ENCODE measurements around the gene STAB1.
A peak's percentile ranks its signal among the peaks of the same experiment; 100 is the strongest.

The STAB1 gene

GRCh38 chr3:52487788-52488691 is 7.1 kb upstream of the STAB1 start:
- DNase-seq: no peak

DNA sequence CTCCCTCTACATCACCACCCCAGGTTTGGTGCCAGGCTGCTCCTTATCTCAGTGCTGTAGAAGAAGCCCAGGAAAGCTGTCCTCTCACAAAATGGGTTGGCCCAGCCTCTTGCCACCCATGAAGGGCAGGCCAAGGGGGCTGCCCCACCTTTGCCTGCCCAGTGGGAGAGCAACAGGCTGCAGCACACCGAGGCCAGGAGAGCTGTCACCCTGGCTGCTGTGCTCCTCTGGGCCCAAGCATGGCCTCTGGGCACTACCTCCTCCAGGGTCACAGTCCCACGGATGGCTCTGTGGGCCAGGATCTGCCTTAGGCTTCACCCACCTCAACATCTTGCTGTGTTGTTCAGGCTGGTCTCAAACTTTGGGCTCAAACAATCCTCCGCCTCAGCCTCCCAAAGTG is 6.4 kb upstream of the STAB1 start:
- DNase-seq: no peak

GRCh38 chr3:52489453-52489852 is 5.7 kb upstream of the STAB1 start:
- no peak for DNase-seq

DNA sequence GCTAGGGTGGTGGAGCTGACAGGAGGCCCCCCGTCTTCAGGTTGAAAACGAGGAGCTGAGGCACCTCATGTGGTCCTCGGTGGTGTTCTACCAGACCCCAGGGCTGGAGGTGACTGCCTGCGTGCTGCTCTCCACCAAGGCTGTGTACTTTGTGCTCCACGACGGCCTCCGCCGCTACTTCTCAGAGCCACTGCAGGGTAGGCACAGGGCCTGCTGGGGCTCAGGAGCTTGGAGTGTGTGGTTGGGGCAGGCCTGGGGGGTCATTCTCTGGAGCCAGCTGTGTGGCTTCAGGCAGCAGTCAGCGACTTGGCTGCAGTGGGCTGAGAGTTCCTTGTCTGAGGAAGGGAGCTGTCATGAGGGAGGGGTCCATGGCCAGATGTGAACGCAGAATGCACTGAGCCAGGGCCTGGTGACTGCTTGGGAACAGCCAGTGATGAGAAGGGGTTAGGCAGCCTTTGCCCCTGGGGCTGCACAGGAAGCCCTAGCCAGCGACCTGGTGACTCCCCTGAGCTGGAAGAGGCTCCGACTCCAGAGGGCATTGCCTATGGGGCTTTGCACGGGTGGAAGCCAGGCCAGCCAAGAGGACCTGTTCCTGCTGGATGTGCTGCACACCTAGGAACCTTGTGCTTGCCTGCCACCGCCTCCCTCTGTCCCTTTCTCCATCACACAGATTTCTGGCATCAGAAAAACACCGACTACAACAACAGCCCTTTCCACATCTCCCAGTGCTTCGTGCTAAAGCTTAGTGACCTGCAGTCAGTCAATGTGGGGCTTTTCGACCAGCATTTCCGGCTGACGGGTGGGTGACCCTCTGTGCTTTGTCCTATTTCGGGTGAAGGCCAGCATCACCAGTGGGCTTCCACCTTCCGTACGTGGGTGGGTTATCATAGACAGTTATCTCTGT is 4.9 kb upstream of the STAB1 start:
- DNase-seq: no peak

DNA sequence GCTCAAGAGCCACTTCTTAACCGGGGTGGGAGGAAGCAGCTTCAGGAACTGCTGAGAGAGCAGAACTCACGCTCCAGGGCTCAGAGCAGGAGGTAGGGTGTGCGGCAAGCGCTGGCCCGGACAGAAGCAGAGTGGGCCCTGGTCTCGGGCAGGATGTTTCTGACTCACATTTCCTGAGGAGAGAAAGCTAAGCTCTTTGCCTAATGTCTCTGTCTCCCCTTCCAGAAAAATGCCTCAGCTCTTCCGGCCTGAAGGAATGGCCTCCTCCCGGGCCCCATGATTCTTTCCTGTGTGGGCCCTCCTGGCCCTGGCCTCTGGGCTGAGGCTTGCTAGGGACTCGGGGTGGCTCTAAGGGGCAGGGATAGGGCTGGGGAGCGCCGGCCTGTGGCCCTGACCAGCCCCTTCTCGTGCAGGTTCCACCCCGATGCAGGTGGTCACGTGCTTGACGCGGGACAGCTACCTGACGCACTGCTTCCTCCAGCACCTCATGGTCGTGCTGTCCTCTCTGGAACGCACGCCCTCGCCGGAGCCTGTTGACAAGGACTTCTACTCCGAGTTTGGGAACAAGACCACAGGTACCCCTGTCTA is 4.1 kb upstream of the STAB1 start:
- DNase-seq: no peak

DNA sequence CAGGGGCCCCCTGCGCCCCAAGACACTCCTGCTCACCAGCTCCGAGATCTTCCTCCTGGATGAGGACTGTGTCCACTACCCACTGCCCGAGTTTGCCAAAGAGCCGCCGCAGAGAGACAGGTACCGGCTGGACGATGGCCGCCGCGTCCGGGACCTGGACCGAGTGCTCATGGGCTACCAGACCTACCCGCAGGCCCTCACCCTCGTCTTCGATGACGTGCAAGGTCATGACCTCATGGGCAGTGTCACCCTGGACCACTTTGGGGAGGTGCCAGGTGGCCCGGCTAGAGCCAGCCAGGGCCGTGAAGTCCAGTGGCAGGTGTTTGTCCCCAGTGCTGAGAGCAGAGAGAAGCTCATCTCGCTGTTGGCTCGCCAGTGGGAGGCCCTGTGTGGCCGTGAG is 3.1 kb upstream of the STAB1 start:
- DNase-seq: no peak

- DNase-seq: no peak
Measured at GRCh38 chr3:52493232-52494017, 1.7 kb upstream of the STAB1 start.

GRCh38 chr3:52494445-52494844 is 693 bp upstream of the STAB1 start:
- DNase-seq: no peak

GRCh38 chr3:52495777-52496602 is 852 bp downstream of the STAB1 start:
- peak; percentile 71 for DNase-seq

- peak; percentile 100 for DNase-seq
Measured at GRCh38 chr3:52498137-52499054, 3.3 kb downstream of the STAB1 start.

DNA sequence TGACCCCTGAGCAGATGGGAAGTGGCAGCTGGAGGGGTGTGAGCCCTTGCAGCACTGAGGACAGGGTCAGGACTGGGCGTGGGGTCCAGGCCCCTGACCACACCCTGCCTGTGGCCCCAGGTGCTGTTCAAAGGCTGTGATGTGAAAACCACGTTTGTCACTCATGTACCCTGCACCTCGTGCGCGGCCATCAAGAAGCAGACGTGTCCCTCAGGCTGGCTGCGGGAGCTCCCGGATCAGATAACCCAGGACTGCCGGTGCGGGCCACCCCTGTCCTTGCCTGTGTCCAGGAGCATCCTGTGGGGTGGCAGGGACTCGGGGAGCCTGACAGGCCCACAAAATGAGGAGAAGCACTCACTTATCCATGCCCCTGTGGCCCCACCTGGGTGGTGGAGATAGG is 5.9 kb downstream of the STAB1 start:
- no peak for DNase-seq

- no peak for DNase-seq
Measured at GRCh38 chr3:52502001-52502400, 6.9 kb downstream of the STAB1 start.

GRCh38 chr3:52502808-52503350 is 7.7 kb downstream of the STAB1 start:
- DNase-seq: no peak

GRCh38 chr3:52503788-52504424 is 8.8 kb downstream of the STAB1 start:
- DNase-seq: no peak

DNA sequence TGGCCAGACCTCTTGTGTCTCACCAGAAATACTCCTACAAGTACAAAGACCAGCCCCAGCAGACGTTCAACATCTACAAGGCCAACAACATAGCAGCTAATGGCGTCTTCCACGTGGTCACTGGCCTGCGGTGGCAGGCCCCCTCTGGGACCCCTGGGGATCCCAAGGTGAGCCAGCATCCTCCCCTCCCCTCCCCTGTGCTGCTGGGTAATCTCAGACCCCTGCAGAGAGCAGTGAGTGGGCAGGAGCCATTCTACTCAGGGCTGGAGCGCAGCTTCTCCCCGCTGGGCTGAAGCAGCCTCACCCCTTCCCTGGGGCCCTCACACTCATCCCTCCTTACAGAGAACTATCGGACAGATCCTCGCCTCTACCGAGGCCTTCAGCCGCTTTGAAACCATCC is 9.8 kb downstream of the STAB1 start:
- DNase-seq: no peak

GRCh38 chr3:52506266-52506966 is 11.3 kb downstream of the STAB1 start:
- no peak for DNase-seq

DNA sequence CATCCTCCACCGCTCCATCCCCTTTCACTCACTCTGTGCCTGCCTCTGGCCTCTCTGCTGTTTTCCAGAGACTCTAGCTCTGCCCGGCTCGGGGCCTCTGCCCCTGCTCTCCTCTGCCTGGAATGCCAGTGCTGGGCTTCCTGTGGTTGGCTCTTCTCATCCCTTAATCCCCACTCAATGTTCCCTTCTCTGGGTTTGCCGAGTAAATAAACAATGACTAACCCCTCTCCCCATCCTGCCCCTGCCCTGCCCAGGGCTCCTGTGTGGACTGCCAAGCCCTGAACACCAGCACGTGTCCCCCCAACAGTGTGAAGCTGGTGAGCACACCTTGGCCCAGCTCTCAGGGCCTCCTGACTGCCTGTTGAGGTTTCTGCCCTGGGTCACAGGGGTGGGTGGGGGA is 12.2 kb downstream of the STAB1 start:
- DNase-seq: no peak

DNA sequence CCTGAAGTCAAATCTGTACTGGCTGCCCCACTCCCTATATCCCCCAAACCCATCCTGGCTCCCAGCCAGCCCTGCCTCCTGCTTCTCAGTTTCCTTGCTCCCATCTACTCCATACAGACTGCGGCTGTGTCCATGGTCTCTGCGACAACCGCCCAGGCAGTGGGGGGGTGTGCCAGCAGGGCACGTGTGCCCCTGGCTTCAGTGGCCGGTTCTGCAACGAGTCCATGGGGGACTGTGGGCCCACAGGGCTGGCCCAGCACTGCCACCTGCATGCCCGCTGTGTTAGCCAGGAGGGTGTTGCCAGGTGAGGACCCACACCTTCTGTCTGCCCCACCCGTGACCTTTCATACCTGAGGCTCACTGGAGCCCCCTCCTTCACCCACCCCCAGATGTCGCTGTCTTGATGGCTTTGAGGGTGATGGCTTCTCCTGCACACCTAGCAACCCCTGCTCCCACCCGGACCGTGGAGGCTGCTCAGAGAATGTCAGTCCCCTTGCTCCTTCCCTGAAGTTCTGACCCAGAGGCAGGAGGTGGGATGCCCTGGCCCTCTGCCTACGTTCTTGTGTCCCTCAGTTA is 14.7 kb downstream of the STAB1 start:
- no peak for DNase-seq

DNA sequence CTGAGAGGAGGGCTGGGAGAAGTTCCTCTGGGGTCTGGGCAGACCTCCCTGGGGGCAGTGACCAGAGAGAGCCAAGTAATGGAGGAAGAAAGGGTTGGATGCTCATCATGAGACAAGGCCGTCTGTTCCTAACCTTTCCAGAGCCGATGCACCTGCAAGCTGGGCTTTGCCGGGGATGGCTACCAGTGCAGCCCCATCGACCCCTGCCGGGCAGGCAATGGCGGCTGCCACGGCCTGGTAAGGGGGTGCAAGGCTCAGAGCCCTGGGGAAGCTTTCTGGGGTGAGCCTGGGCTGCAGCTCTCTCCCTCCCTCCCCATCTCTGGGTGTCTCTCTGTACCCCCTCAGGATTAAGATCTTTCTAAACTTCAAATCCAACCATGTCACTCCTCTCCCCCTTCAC is 16.4 kb downstream of the STAB1 start:
- DNase-seq: no peak
